ENCODE results near the gene SCIMP.
"Not testable (repeated sequence)": the region's sequence is repeated elsewhere in the genome, so short reads cannot be mapped to it uniquely, and the experiment has no call there.

SCIMP gene

DNA sequence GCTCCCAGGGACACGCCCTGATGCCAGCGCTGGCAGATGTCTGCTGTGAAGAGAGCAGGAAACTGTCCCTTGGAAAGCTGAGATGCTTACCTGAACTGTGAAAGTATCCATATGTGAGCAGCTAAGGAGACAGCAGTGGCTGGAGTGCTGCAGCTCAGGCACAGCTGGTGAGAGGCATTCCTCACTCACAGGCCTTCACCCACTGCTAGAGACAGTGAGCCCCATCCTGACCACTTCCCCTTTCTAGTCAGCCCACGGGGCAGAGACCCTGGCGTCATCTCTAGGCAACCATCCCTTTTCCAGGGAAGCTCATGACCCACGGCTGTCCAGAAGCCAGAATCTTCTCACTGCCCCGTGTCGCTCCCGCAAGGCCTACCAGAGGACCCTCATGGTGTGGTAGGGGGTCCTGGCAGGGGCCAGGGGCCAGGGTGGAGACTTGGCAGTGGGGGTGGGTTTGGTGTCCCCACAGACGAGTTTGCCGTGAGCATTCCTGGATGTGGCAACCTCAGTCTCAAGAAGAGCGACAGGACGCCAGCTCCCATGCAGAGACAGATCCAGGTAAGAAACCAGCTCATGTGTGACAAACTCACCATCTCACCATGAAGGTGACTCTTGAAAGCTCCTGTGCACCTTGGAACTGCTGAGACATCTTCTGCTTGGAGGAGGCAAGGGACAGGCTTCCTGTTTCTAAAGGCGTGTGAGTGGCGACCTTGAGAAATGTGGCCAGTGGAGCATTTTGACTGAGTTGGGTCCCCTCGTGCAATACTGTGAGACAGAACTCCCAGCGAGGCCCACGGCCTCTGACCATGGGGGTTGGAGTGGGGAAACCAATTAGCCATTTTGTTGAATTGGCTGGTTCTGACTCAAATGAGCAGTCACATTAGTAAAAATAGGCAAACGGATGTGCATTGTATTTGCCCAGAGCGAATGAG is at the start of gene SCIMP:
TSS of gene SCIMP (minus strand) at position 216 of the 932 bp plus-strand sequence. CDS start at position 111, 105 bp downstream.
- no peak for DNase-seq (ENCODE audit: low spot score)

DNA sequence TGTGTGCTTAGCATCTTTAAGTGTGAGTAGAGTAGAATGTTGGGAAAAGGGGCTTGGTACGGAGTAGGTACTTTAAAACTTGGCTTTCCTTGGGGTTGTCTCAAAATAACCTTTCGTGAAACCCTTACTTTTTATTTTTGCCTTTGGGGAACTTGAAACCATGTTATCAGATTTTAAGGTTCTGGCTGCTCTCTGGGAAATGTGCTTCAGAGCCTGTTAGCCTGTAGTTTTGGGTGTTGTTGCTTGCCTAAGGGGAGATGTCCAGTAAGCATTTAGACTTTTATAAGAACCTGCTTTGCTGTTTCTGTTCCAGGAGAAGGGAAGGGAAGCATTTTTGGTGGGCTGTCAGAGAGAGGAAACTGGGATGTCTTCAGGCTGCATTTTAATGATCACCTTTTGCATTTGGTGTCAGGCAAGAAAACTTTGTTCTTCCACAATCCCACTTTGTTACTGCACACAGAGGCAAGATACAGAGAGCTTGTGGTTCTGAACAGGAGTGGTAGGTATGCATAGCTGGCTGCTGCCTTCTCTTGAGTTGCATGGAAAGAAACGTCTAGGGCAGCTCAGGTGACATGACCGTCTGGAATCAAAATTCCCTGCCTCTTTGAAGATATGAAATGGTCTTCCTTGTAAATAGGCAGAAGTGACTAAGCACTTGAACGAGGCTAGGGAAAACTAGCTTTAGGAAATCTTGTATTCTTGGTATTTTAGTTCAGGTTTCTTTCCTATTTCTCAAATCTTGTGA is 49.1 kb upstream of the SCIMP start:
- DNase-seq (ENCODE audit: low spot score), result peak; percentile 34

DNA sequence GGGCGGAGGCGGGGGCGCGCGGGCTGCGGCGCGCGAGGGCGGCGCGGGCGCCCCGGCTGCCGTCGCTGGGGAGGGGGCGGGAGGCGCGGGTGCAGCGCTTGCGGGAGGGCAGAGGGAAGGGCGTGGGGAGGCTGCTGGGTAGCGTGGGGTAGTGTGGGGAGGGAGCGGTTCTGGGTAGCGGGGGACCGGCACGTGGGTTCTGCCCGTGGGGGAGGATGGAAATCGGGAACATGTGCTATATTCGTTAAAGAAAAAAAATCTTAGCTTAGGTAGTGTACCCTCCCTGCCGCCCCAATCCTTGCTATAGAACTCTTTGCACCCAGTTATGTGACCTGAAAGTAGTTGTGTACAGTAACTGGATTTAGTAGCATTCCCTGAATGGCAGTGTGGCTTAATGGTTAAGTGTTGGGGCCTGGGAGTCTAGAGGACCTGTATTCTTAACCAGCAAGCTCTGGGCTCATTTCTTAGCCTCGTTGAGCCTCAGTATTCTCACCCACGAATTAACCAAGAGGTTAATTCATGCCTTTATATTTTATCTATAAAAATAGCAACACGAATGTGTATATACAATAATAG is 48.1 kb upstream of the SCIMP start:
- DNase-seq (ENCODE audit: low spot score), result peak; percentile 44

GRCh38 chr17:5281814-5282641 is 47.4 kb upstream of the SCIMP start, which contains the start of gene RABEP1:
RABEP1 (plus strand) TSS chr17:5282284; CDS start chr17:5282487, 203 bp downstream.
- DNase-seq (ENCODE audit: low spot score), result peak; percentile 86

DNA sequence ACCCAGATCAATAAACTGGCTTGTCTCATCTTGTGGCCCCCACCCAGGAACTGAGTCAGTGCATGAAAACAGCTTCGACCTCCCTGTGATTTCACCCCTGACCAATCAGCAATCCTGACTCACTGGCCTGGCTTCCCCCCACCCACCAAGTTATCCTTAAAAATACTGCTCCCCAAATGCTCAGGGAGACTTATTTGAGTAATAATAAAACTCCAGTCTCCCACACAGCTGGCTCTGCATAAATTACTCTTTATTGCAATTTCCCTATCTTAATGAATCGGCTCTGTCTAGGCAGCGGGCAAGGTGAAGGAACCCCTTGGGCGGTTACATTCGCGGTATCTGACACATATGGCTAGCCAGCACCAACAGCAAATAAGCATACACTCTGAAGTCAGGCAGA is 37.7 kb upstream of the SCIMP start:
- no peak for DNase-seq (ENCODE audit: low spot score)

- no peak for DNase-seq (ENCODE audit: low spot score)
Observed at GRCh38 chr17:5269241-5269960, 34.7 kb upstream of the SCIMP start.

GRCh38 chr17:5264893-5265292 is 30.2 kb upstream of the SCIMP start:
- no peak for DNase-seq (ENCODE audit: low spot score)

DNA sequence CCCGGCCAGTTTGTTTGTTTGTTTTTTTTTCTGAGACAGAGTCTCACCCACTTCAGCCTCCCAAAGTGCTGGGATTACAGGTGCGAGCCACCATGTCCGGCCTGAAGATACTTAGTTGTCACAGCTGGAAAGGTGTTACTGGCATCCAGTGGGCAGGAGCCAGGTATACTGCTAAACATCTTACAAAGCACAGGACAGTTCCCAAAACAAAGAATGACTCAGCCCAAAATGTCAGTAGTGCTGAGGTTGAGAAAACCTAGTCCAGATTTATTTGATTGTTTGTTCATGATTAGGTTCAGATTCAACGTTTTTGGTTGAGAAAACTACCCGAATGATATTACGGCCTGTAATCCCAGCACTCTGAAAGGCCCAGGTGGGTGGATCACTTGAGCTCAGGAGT is 28.8 kb upstream of the SCIMP start:
- no peak for DNase-seq (ENCODE audit: low spot score)

GRCh38 chr17:5262416-5262991 is 27.8 kb upstream of the SCIMP start:
- no peak for DNase-seq (ENCODE audit: low spot score)

- no peak for DNase-seq (ENCODE audit: low spot score)
Observed at GRCh38 chr17:5260542-5260941, 25.9 kb upstream of the SCIMP start.

- DNase-seq (ENCODE audit: low spot score), result no peak
Observed at GRCh38 chr17:5257124-5257523, 22.5 kb upstream of the SCIMP start.

DNA sequence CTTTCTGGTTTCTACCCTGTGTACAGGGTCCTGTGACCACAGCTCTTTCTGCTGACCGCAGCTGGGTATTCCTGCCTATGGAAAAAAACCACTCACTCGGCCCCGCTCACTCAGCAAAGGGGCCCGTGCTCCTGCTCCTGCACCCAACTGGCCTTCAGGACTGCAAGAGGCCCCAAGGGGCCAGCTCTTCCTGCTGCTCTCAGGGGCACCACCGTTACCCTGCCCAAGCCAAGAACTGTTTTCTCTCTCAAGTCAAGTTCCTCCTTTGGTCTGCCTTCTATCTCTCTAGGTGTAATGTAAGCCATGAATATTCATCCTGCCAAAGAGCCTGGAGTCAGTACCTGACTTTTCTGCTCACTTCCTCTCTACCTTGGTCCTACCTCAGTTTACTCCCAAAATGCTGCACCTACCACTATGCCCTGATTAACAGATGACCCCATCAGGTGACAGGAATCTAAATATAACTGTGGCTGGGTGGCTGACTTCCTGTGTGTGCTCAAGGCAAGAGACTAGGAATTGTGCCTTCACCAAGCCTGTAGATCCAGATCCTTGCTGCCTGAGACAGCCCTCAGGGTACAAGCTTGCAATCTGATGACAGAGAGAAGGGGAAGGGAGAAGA is 20.4 kb upstream of the SCIMP start:
- no peak for DNase-seq (ENCODE audit: low spot score)

- DNase-seq (ENCODE audit: low spot score), result no peak
Observed at GRCh38 chr17:5254414-5254813, 19.8 kb upstream of the SCIMP start.

GRCh38 chr17:5249615-5250014 is 15.0 kb upstream of the SCIMP start:
- DNase-seq (ENCODE audit: low spot score), result peak; percentile 84

- DNase-seq (ENCODE audit: low spot score), result peak; percentile 59
Observed at GRCh38 chr17:5248821-5249479, 14.3 kb upstream of the SCIMP start.

- no peak for DNase-seq (ENCODE audit: low spot score)
Observed at GRCh38 chr17:5247621-5248020, 13.0 kb upstream of the SCIMP start.

- no peak for DNase-seq (ENCODE audit: low spot score)
Observed at GRCh38 chr17:5241861-5242671, 7.4 kb upstream of the SCIMP start.

DNA sequence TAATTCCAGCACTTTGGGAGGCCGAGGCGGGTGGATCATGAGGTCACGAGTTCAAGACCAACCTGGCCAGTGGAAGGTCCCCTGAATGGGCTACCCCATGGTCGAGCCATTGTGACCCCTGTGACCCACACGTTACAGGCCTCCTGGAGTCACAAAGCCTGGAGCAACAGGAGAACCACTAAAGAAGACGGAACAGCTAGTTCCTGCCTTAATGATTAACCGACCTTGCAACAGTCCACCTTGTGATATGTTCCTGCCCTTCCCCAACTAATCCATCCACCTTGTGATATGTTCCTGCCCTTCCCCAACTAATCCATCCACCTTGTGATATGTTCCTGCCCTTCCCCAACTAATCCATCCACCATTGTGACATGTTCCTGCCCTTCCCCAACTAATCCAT is 5.1 kb upstream of the SCIMP start:
- DNase-seq (ENCODE audit: low spot score), result not testable (repeated sequence)

GRCh38 chr17:5238333-5238732 is 3.7 kb upstream of the SCIMP start:
- DNase-seq (ENCODE audit: low spot score), result no peak

Data from SW480 (cell line).